ENCODE results near the gene KCP.

The KCP gene

DNA sequence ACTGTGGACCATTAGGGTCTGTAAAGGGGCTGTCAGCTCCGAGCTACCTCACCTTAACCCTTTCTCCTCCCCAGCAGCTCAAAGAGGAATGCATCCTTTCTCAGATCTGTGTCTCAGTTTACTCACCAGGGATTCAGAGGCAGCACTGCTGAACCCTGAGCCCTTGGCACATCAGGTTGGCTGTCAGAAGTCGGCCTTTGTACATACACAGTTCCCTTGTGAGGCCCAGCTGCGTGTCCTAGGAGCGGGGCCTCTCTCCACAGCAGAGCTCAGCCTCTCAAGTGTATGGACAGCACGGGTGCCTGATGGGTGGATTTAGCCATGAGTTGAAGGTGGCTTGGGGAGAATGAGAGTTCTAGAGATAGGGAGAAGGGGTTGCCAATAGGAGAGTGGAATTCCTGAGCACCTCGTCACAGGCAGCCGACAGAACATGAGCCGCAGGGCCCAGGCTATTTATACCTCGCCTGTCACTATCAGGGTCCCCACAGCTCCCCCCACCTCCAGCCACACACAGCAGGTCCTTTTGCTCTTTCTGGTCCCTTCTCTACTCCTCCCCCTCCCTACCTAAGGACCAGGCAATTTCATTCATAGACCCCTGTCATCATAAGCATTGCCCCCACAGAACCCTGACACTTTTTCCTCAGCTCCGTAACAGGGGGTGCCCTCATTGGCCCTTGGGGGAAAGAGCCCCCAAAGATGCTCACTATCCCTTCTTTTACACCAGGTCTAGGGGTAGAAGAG is 82.4 kb downstream of the KCP start:
- Mint-ChIP-seq H3K4me3 (peak overlapping the region; percentile 56), H3K27me3 (ENCODE audit: low read depth, poor library complexity) (peaks cover 3% of the 10 kb centered on the region), H3K4me1 (peaks cover 67% of the 10 kb centered on the region), H3K9me3 (no peaks in the 10 kb centered on the region), H3K27ac (peak overlapping the region; percentile 95), H3K36me3 (ENCODE audit: low read depth) (no peaks in the 10 kb centered on the region)
- DNase-seq: peak; percentile 12
- TF ChIP-seq, protein P1, sequence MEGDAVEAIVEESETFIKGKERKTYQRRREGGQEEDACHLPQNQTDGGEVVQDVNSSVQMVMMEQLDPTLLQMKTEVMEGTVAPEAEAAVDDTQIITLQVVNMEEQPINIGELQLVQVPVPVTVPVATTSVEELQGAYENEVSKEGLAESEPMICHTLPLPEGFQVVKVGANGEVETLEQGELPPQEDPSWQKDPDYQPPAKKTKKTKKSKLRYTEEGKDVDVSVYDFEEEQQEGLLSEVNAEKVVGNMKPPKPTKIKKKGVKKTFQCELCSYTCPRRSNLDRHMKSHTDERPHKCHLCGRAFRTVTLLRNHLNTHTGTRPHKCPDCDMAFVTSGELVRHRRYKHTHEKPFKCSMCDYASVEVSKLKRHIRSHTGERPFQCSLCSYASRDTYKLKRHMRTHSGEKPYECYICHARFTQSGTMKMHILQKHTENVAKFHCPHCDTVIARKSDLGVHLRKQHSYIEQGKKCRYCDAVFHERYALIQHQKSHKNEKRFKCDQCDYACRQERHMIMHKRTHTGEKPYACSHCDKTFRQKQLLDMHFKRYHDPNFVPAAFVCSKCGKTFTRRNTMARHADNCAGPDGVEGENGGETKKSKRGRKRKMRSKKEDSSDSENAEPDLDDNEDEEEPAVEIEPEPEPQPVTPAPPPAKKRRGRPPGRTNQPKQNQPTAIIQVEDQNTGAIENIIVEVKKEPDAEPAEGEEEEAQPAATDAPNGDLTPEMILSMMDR (IDR thresholded peaks at IDR 0.05): no peak

DNA sequence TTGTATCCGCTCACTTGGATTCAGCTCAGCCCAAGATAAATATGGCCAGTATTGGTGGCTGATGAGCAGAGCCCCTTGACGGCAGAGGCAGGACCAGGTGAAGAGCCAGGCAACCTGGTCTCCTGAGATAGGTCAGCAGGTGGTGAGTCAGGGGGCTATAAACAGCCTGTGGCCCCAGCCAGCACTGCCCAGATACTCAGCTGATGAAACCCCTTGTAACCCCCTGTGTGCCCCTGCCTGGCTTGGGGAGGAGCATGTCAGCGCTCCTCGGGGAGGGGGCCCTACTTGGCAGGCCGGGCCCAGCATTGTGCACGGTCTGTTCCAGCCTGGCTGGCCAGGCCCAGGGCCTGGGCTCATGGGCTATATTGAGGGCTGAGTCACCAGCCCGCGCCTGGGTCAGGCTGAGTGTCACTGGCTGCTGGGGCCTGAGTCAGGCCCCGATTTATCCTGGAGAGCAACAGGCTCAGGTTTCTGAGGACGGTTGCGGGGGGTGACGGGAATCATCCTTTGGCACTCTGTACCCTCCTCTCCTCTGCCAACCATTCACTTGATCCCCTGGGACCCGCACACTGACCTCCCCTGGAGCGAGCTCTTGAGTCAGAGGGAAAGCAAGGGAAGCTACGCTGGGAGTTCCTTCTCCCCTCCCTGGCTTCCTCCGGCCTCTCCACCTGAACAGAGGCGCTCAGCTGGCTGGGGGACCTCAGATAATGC is 83.1 kb downstream of the KCP start:
- peak overlapping the region; percentile 65 for H3K27ac Mint-ChIP-seq
- peaks cover 3% of the 10 kb centered on the region for H3K27me3 Mint-ChIP-seq (ENCODE audit: low read depth, poor library complexity)
- H3K4me3 Mint-ChIP-seq: peak overlapping the region; percentile 56
- no peaks in the 10 kb centered on the region for H3K9me3 Mint-ChIP-seq
- TF ChIP-seq, protein P1 (IDR thresholded peaks at IDR 0.05): no peak
- peaks cover 61% of the 10 kb centered on the region for H3K4me1 Mint-ChIP-seq
- DNase-seq: peak; percentile 32
- no peaks in the 10 kb centered on the region for H3K36me3 Mint-ChIP-seq (ENCODE audit: low read depth)

DNA sequence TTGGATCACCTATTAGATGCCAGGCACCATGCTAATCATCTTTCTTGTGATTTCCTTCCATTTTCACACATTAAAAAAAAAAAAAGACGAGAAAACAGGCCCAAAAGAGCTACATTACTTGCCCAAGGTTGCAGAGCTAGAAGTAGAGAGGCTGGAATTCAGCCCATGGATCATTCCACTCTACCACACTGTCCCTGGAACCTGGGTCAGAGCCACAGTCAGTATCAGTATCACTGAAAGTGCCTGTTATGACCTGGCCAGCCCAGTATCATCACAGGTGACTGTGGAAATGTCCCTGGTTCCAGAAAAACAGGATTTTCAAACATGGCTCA is 83.6 kb downstream of the KCP start:
- no peak overlapping the region for H3K4me3 Mint-ChIP-seq
- no peaks in the 10 kb centered on the region for H3K9me3 Mint-ChIP-seq
- no peak overlapping the region for H3K27ac Mint-ChIP-seq
- TF ChIP-seq, protein P1 (IDR thresholded peaks at IDR 0.05): no peak
- no peaks in the 10 kb centered on the region for H3K36me3 Mint-ChIP-seq (ENCODE audit: low read depth)
- H3K27me3 Mint-ChIP-seq (ENCODE audit: low read depth, poor library complexity): peaks cover 3% of the 10 kb centered on the region
- no peak for DNase-seq
- H3K4me1 Mint-ChIP-seq: peaks cover 57% of the 10 kb centered on the region
